Measurements from ENCODE around the gene PCDH9.
"Not testable (repeated sequence)": the region's sequence is repeated elsewhere in the genome, so short reads cannot be mapped to it uniquely, and the experiment has no call there.

The PCDH9 gene

DNA sequence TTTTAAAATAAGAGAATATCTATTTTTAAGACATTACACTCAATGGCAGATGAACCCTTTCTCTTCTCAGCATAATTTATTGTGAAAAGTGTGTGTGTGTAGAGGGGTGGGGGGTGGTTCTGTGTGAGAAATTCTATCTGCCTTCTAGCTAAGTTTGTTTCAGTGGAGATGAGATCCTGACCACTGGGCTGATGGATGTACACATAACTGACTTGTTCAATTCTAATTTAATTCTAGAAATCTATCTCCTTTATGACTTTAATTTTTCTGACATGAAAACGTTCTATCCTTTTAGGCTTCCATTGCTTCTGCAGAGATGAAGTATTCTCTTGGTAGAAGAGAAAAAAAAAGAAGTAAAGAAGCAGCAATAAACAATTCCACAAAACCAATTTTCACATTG, 891.6 kb downstream of the PCDH9 start:
- DNase-seq (ENCODE audit: low spot score), result no peak

GRCh38 chr13:66335626-66336025, 894.5 kb downstream of the PCDH9 start:
- no peak for DNase-seq (ENCODE audit: low spot score)

DNA sequence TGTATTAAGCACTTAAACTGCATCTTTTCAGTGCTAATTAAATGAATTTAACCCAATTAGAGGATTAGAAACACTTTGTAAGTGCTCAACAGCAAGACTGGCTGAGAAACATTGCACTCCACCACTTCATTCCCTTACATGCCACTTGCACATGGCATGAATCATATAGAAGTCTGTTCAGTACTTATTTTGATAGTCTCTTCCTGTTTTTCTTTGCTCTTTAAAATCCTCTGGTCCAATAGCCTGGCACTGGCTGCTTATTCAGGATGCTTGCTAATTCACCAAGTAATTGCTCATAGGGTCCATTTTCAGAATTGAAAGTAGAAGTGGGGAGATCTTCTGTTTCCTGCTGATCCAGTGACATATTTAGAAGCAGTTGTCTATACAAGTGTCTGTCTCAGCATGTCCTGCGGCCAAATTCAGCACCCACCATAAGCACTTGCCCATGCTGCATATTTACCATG, 900.1 kb downstream of the PCDH9 start:
- no peak for DNase-seq (ENCODE audit: low spot score)

DNA sequence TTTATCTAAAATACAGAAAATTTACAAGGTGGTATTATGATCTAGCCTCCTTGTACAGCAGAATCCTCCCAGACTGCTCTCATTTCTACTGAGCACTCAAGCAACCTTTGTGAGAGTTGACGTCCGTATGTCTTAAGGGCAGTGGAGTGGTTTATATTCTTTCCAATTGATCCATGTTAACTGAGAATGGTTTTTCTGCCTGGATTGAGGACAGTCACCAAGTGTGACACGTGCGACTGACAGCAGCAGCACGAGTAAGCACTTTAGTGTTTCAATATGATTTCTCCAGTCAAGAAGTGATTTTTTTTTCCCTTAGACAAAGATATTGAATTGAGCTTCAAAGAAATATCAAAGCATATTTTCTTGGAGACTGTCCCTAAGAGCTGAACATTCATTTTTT, 901.7 kb downstream of the PCDH9 start:
- DNase-seq (ENCODE audit: low spot score), result no peak

DNA sequence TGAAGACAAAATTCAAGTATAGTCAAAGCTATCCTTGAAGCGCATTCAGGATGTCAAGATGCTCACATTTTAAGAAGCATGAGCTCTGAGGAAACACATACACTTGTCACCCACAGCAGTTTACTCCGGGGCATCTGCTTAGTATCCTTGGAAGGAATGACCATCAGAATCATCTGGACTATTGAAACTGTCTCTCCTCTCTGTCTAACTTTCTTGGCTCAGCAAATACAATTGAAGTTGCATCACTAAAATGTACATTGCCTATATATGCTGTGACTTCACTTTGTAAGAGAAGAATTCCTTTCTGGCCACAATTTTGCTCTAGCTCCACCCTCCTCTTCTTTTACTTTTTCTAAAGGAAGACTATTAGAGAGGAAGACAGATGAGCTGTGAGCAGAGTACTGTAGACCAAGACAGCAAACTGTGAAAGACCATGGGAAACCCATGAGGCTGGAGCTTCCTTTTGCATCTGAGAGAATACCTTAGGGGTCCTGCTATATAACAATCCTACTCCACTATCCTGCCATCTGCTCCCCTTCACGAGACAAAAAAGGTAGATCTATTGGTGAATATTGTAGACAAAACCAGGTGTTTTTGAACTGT, 906.3 kb downstream of the PCDH9 start:
- DNase-seq (ENCODE audit: low spot score), result no peak

DNA sequence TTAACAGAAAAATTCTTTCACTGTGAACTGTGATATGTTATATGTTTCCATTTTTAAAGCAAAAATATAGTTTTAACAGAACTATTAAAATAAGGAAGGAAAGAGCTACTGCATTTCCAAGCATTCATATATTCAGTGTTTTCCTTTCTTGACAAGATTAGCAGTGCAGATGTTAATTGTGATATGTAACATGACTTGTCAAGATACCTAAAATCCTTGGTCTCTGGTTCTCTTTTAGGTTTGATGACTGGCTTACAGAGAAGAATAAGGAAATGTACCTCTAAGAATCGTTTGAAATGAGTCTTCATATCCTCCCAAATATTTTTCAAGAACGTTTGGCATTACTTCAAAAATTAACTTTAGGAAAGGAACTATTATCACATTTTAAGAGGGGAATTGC, 907.2 kb downstream of the PCDH9 start:
- DNase-seq (ENCODE audit: low spot score), result no peak

GRCh38 chr13:66322193-66322740, 907.9 kb downstream of the PCDH9 start:
- no peak for DNase-seq (ENCODE audit: low spot score)

DNA sequence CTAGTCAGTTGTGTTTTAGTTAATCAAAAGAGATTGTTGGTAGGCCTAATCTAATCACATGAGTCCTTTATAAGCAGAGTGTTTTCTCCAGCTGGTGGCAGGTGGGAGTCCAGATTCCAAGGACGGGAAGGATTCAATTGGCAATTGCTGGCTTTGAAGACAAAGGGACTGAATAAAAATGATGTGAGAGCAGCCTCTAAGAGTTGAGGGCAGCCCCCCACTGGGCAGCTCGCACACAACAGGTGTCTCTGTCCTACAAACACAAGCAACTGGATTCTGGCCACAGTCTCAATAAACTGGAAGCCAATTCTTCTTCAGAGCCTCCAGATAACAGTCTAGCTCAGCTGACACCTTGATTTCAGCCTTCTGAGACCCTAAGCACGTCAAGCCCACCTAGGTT, 915.2 kb downstream of the PCDH9 start:
- no peak for DNase-seq (ENCODE audit: low spot score)

DNA sequence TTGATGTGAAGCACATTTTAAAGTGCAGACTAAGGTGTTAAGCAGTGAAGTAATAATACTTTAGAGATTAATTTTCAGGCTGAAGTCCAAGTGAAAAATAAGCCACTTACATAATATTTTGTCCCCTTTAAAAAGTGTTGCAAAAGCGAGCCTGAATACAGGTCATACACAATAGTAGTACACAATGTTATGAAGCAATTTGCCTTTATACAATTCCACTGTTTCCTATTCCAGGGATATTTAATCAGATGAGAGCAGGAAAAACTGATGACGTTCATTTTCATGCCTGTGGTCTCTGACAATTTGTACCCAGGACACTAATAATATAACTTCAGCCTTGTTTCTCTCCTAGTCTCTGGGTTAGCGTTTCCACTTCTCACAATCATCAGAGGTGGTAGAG, 916.7 kb downstream of the PCDH9 start:
- DNase-seq (ENCODE audit: low spot score), result no peak

DNA sequence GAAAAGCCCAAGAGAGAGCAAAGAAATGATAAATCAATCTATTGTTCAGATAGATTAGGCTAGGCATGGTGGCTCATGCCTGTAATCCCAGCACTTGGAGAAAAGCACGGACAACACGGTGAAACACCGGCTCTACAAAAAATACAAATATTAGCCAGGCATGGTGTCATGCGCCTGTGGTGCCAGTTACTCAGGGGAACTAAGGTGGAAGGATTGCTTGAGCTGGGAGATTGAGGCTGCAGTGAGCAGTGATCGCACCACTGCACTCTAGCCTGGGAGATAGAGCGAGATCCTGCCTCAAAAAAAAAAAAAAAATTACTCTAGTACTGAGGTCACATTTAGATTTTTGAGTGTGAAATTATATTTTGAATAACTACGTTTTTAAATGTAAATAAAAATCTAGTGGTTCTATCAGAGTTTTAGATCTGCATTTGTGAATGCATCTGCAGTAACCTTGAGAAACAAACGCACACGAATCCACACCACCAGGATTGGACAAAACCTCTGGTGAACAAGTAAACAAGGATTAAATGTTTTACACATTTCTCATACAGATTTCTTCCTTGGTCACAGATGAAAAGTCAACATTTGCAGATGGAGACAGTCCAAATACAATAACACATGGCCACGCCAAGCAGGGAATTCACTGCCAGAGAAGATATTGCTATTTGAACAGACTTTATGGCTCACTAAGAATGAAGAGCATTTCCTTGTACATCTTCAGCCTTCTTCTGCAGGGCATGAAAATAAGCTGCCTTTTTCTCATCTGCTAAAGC, 917.6 kb downstream of the PCDH9 start:
- no peak for DNase-seq (ENCODE audit: low spot score)

GRCh38 chr13:66305961-66306617, 924.0 kb downstream of the PCDH9 start:
- no peak for DNase-seq (ENCODE audit: low spot score)

GRCh38 chr13:66301482-66301881, 928.7 kb downstream of the PCDH9 start:
- DNase-seq (ENCODE audit: low spot score), result no peak

- no peak for DNase-seq (ENCODE audit: low spot score)
These were observed 929.1 kb downstream of the PCDH9 start for GRCh38 chr13:66301006-66301405.

DNA sequence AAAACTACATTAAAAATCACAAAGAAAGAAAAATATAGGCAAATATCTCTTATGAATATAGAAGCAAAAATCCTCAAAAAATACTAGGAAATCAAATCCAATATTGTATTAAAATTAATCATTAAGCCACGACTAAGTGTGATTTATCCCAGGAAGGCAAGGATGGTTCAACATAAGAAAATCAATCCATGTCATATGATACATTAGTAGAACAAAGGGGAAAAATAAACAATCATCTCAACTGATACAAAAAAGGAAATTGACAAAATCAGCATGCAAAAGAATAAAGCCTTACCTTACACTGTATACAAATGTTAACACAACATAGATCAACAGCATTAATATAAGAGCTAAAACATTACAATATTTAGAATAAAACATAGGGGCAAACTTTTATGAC, 933.3 kb downstream of the PCDH9 start:
- no peak for DNase-seq (ENCODE audit: low spot score)

GRCh38 chr13:66296328-66296727, 933.8 kb downstream of the PCDH9 start:
- no peak for DNase-seq (ENCODE audit: low spot score)

DNA sequence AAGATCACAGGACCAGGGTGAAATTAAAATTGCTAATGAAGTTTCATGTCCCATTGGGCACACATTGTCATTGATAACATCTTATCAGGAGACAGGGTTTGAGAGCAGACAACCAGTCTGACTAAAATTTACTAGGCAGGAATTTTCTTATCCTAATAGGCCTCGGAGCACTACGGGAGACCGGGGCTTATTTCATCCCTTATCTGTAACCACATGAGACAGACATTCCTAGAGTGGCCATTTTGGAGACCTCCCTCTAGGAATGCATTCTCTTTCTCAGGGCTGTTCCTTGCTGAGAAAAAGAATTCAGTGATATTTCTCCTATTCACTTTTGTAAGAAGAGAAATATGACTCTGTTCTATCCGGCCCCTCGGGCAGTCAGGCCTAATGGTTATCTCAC, 943.3 kb downstream of the PCDH9 start:
- DNase-seq (ENCODE audit: low spot score), result not testable (repeated sequence)

DNA sequence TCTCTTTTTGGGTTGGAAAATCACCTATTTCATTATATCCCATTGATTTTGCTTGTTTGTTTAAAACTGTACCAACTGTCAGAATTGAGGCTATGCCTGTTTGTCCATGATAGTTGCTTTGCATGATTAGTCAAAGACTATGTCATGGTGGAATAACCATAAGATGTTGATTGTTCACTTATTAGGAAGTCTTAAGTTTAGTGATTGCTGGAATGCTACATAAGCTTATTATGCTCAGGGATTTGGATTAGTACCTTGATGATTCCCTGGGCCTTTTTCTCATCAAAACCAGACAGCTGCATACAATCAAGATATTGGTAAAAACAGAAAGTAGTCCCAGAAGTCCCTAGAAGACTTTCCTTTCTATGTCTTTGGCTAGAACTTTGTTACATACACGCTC, 954.7 kb downstream of the PCDH9 start:
- DNase-seq (ENCODE audit: low spot score), result no peak

- DNase-seq (ENCODE audit: low spot score), result no peak
These were observed 957.1 kb downstream of the PCDH9 start for GRCh38 chr13:66273011-66273410.

DNA sequence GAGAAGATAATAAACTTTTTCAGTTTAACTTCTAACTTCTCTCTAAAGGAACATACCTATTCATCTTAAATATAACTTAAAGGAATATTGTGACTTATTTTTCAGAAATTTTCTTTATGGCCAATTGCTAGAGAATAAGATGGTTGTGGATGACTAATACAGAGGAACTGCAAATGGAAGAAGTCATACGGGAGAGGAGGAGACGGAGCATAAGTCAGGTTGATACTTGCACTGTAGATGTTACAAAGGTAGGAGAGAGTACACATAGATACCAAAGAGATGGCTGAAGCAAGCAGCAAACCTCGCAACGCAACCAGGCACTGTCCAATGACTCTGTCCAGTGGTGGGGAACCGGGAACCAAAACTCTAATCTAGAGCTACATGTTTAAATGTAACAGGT, 963.4 kb downstream of the PCDH9 start:
- no peak for DNase-seq (ENCODE audit: low spot score)

DNA sequence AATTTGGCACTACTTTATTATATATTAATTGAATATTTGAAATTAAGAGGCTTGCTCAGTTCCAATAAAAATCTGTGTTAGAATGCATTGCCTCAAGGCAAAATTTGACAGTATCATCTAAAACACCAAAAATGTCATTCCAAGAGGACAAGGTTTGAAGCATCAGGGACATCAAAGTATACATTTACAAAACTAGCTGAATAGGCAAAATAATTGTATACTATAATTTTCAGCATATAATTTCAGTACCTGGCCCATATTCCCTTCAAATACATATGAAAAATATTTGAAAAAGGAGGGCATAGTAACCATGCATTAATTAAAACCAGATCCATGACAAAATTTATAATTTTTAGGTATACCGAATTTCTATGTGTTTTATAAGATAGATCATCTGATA, 963.8 kb downstream of the PCDH9 start:
- no peak for DNase-seq (ENCODE audit: low spot score)

DNA sequence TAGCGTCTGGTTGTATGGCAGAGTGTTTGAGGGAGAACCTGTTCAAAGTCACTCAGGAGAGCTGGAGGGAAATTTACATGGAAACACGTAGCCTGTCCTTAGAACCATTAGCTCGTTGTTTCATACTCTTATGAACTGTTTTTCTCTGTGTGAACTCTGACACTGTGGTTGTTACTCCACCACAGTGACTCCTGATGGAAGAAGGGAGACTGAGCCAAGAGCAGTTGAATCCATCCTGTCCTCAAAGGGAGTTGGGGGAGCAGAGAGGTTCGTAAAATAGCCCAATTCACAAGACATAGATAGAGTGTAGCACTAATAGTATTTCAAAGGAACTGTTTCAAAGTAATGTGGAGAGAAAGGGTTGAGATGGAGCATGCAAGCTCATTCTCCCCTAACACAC, 964.8 kb downstream of the PCDH9 start:
- no peak for DNase-seq (ENCODE audit: low spot score)

GRCh38 chr13:66264971-66265370, 965.2 kb downstream of the PCDH9 start:
- no peak for DNase-seq (ENCODE audit: low spot score)

DNA sequence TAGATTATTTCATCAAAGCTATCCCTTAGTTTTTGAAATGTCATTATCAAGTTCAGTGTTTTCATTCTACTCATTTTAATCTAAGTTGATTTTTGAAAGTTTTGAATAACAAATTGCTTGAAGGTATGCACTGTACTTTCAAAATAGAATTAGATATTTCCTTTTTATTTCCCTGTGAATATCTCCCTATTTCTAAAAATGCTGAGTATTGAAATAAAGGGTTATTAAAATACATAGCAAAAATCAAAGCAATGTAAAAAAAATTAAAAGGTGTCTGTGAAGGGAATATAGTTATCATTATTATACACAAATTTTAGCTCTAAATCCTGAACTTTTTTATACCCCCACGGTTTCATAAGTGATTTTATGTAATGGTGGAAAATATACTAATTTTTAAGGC, 967.8 kb downstream of the PCDH9 start:
- DNase-seq (ENCODE audit: low spot score), result no peak

All from CD4-positive, alpha-beta T cell treated with Interleukin-6 at 100 ng/mL for 8 hours (primary cell).